ENCODE data around the gene ATP2C2. TPM values are rescaled to one million over a fixed set of nuclear protein-coding genes. Genes with fewer than 3 reads are reported as not detected.

Gene ATP2C2
- total RNA-seq, 1 experiment from 2014 or later = 26.0 TPM

- H3K27ac ChIP-seq (ENCODE audit: low read length) = no peak overlapping the region
- no peaks in the 10 kb centered on the region for H3F3A ChIP-seq (ENCODE audit: low read length, unreplicated experiment)
- no peak overlapping the region for H2AFZ ChIP-seq (ENCODE audit: low read length)
- intact Hi-C loops (cut with micrococcal nuclease) = no loop called here
- H3K4me2 ChIP-seq (ENCODE audit: low read length) = no peak overlapping the region
- ChIA-PET POLR2A (ENCODE audit: unreplicated experiment) (no interaction called here), CTCF (no interaction called here)
- H3K36me3 ChIP-seq (ENCODE audit: low read depth, low read length) = no peaks in the 10 kb centered on the region; the same call in 1 of the 2 replicates
- DNase-seq (no peak), ATAC-seq (no peak)
- BruUV-seq (replicated peaks) = no TSS peak
- peaks cover 4% of the 10 kb centered on the region; the same call in 1 of the 2 replicates for H3K4me1 ChIP-seq (ENCODE audit: insufficient read depth, low read length)
- no peak overlapping the region for H3K4me3 ChIP-seq (ENCODE audit: low read length)
- H3K9ac ChIP-seq (ENCODE audit: low read length) = no peak overlapping the region
- no peaks in the 10 kb centered on the region for H3K9me2 ChIP-seq (replicated peaks; ENCODE audit: low read length)
- H3K9me3 ChIP-seq (ENCODE audit: low read length) = no peaks in the 10 kb centered on the region
- H3K27me3 ChIP-seq (ENCODE audit: low read length) = no peaks in the 10 kb centered on the region
- H4K20me1 ChIP-seq (ENCODE audit: low read length) = no peaks in the 10 kb centered on the region
- TF ChIP-seq EZH2phosphoT487 (IDR thresholded peaks at IDR 0.05; ENCODE audit: borderline replicate concordance, low read length) (no peak), CTCF (conservative IDR thresholded peaks at IDR 0.05; ENCODE audit: low read depth, low read length) (no peak), EZH2 (IDR thresholded peaks at IDR 0.05; ENCODE audit: low read length, unreplicated experiment) (no peak)
- H3K79me2 ChIP-seq (ENCODE audit: low read length) = no peaks in the 10 kb centered on the region
These were observed 78.5 kb downstream of the ATP2C2 start for GRCh38 chr16:84446596-84447392.

- H3K27me3 ChIP-seq (ENCODE audit: low read length) = no peaks in the 10 kb centered on the region
- H3K4me2 ChIP-seq (ENCODE audit: low read length) = no peak overlapping the region
- no peaks in the 10 kb centered on the region; the same call in 1 of the 2 replicates for H3K36me3 ChIP-seq (ENCODE audit: low read depth, low read length)
- no peaks in the 10 kb centered on the region for H3K9me2 ChIP-seq (replicated peaks; ENCODE audit: low read length)
- intact Hi-C loops (cut with micrococcal nuclease) = no loop called here
- no TSS peak for BruUV-seq (replicated peaks)
- no peak for TF ChIP-seq EZH2phosphoT487 (IDR thresholded peaks at IDR 0.05; ENCODE audit: borderline replicate concordance, low read length)
- no peak for TF ChIP-seq CTCF (conservative IDR thresholded peaks at IDR 0.05; ENCODE audit: low read depth, low read length)
- TF ChIP-seq EZH2 (IDR thresholded peaks at IDR 0.05; ENCODE audit: low read length, unreplicated experiment) = no peak
- CTCF ChIA-PET = no interaction called here
- no peak overlapping the region for H3K9ac ChIP-seq (ENCODE audit: low read length)
- no peak overlapping the region for H3K4me3 ChIP-seq (ENCODE audit: low read length)
- H2AFZ ChIP-seq (ENCODE audit: low read length) = no peak overlapping the region
- peaks cover 4% of the 10 kb centered on the region; the same call in 1 of the 2 replicates for H3K4me1 ChIP-seq (ENCODE audit: insufficient read depth, low read length)
- H3K79me2 ChIP-seq (ENCODE audit: low read length) = no peaks in the 10 kb centered on the region
- H3K27ac ChIP-seq (ENCODE audit: low read length) = no peak overlapping the region
- H4K20me1 ChIP-seq (ENCODE audit: low read length) = no peaks in the 10 kb centered on the region
- ATAC-seq (no peak), DNase-seq (no peak)
- no peaks in the 10 kb centered on the region for H3K9me3 ChIP-seq (ENCODE audit: low read length)
- POLR2A ChIA-PET (ENCODE audit: unreplicated experiment) = no interaction called here
- H3F3A ChIP-seq (ENCODE audit: low read length, unreplicated experiment) = no peaks in the 10 kb centered on the region
These were observed 80.1 kb downstream of the ATP2C2 start for GRCh38 chr16:84448444-84448843.
